ENCODE data around the gene NCAM2.

NCAM2 gene

DNA sequence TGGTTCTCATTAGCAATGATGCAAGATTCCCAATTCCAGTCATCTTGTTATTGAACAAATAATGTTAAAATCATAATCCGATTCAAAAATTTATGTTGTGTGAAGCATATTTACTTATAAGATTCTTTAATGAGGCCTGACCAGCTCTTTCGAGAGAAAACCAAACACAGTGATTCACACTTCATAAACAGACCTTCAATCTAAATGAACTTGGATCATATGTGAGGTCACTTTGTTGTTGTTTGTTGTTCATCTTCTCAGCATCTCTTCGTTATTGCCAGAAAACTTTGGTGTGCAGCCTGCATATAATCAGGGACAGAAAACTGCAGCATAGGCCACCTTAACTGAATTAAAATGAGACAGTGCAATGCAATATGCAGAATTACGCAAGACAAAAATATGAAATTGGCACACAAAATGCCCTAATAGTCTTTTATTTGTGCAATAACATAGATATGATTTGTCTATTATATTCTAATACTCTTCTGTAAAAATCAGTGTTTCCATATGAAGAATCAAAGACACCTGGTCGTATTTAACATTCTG, 30.1 kb downstream of the NCAM2 start:
- no peak for DNase-seq (ENCODE audit: low read depth in 2 of 2)

DNA sequence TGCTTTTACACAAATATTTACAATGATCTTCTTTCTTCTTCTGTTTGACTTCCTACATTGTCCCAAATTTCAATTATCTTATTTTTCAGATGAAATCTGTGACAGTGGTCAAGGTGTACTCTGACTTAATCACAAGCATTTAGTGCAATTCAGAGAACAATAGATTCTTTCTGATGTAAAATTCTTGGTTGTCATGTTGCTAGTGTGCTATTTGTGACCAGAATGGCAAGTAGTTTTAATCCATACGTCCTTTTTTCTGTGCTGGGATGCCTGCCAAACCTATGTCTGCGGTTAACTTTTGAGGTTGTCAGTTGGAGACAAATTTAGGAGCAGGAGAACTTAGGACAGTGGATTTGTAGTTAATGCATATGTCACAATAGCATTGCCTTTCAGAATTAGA, 31.0 kb downstream of the NCAM2 start:
- DNase-seq (ENCODE audit: low read depth in 2 of 2), result no peak

DNA sequence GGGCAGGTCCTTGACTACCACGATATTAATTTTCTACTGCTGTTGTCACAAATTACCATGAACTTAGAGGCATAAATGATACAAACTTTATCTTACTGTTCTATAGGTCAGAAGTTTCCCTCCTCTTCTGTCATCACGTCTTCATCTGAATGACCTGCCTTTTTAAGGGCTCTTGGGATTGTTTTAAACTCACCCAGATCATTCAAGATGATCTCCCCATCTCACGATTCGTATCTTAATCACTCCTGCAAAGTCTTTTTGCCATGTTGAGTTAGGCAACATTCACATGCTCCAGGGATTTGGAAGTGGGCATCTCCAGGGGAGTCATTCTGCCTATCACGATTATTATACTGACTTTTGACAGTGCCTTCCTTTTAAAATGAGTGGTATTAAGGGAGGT, 32.1 kb downstream of the NCAM2 start:
- DNase-seq (ENCODE audit: low read depth in 2 of 2), result no peak

DNA sequence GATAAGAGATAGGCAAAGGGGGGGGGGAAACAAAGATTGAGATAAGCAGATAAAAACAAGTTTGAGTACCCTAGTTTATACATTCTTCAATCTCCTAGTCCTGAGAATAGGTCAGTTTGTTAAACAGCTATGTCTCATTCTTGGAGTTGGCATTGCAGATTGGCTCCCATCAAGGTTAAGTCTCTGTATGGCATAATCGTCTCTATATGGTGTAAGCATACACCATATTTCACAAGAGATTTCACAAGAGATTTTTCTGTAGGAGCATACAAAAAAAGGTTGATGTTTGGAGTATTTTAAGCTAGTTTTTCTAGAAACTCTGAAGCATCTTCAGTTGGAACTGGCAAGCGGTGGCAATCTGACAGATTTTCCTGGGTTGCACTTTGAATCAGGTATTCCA, 35.8 kb downstream of the NCAM2 start:
- DNase-seq (ENCODE audit: low read depth in 2 of 2), result no peak

DNA sequence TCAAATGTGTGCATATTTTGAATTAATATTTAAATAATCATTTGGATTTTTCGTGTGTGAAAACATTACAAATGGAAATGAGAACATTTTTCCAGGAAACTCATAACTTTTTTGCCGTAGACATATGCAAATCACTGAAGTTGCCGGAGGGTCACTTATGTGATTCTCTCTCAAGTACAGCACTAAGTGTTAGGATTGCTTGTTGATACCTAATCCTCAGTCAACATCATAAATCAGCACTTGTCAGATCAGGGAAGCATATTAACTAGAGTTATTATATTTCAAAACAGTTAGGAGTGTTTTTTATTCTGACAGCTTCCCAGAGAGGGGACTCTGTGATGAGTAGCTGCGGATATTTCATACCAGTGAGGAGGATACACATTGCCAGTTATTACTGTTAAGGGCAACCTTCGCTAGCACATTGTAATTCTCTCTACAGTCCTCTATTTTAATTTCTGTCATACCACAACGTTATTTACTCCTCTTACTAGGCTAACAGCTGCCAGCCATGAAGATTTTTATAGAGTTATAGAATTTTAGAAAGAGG, 41.5 kb downstream of the NCAM2 start:
- DNase-seq (ENCODE audit: low read depth in 2 of 2), result no peak

DNA sequence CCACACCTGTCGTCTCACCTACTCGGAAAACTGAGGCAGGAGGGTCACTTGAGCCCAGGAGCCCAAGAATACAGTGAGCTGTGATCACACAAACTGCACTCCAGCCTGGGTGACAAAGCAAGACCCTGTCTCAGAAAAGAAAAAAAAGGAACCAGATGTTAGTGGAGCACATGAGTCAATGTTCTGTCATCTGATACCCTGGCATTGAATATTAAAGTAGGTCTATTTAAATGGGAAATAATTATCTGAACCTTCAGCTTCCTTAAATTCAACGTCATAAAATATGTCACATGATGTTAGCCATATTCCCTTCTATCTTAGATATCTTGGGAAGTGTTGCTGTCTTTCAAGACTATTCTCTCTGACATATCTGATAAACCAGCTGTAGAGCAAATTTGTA, 47.3 kb downstream of the NCAM2 start:
- no peak for DNase-seq (ENCODE audit: low read depth in 2 of 2)

DNA sequence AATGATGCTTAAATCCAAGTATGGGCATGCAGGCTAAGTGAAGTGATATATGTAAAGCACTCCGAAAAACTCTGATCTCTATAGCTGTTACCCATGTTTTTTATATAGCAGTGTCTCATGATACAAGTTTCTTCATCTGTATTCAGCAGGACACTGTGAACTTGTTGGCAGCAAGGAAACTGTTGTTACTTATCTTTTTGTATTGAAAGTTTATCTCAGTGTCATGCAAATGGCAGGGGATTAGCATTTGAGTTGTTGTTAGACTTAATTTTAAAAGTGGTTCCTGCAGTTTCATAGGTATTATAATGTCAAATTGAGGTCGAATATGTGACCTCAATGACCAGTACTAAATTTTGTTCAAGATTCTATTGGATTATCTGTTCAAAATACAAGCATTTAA, 47.9 kb downstream of the NCAM2 start:
- no peak for DNase-seq (ENCODE audit: low read depth in 2 of 2)

DNA sequence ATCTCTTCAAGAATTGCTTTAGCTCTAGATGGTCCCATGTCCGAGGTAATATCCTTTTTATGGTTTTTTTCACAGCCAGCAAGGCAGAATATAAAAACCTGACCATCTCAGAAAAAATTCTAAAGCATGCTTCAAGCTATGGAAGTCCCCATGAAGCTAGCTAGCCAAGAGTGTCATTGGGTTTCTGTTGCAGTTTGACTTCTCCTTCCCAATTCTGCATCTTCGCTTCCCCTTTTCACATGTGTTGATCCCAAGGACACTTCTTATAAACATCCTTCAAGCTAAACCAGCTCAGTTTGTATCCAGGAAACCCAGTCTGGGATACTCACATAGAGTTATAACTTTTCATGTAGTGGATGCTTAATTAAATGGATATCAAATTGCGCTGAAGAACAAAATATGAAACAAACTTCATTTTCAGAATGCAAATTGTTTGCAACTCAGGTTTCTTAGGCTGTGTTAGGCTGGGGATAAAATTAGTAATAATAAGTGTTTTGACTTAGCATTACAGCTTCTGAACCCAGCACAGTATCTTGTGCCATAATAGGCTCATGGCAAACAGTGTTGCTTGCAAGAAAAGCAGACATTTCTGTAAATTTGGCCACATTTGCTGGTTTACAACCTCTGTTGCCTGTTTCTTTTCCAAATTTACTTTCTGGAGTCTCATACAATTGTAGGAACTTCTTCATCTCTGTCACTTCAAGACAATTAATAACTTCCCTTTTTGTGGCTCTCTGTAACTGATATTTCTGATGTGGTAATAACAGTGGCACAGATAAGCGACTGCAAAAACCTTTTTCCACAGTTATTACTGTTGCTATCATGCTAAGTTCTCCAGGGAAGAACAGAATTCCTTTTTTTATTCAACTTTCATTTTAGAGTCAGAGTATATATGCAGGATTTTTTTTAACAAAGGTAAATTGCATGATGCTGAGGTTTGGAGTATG, 53.2 kb downstream of the NCAM2 start:
- no peak for DNase-seq (ENCODE audit: low read depth in 2 of 2)

DNA sequence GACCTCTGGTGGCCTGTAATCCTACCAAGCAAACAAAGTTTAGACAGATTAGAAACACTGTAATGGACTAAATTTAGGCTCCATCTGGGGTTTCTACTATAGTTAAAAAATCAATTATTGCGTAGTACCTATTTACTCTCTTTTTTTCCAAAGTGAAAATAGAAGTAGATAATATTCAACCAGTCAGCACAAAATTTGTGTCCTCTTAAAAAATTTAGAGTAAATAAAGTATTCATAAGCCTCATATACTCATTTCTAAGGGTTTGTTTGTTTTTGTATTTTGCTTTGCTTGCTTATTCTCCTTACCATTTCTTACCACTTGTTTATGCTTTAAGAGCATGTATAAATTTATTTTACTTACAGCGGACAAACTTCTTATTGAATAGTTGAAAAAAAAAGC, 54.5 kb downstream of the NCAM2 start:
- no peak for DNase-seq (ENCODE audit: low read depth in 2 of 2)

DNA sequence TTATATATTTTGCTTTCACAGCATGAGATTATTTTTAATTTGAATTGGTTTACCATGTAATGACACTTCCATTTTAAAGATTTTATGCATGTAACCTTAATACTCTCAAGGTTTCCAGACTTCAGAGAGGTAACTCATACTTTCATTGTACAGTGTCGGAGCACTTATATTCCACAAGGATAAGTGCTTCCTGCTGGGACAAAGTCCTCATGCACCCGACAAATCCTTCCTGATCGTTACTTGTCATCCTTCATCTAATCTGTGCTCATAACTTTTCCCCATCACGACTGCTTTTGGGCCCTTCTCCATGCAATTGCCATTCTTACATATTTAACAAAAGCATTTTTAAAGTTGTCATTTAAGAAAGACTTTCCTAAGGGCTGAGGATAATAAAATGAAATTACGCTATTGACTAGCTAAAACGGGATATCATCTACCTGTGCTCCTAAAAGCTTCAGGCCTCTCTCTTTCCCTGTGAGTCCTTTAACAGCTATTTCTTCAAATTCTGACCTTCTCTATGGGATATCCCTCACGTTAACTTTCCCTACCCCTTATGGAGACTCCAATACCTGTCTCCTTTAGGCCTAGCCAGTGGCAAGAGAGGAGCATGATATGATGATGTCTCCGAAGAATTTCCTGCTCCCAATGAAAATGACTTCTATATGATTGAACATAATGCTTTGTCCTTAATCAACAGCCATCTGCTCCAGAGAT, 59.3 kb downstream of the NCAM2 start:
- DNase-seq (ENCODE audit: low read depth in 2 of 2), result no peak

DNA sequence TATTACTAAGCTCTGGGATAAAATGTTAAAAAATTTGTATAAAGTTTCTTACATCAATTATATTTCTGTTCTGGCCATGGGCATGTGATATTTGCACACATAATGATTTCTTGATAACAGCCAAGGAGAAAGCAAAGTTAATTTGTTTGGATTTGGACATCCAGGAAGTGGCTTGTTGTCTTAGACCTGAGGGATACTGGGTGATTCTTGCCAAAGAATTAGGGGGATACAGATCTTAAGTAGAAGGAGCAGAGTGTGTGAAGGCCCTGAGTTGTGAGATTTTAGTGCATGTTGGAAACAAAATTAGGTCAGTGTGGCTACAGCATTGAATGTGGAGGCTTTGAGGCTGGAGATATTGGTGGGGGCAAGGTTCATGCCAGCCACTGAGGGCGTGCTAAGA, 65.6 kb downstream of the NCAM2 start:
- DNase-seq (ENCODE audit: low read depth in 2 of 2), result no peak

DNA sequence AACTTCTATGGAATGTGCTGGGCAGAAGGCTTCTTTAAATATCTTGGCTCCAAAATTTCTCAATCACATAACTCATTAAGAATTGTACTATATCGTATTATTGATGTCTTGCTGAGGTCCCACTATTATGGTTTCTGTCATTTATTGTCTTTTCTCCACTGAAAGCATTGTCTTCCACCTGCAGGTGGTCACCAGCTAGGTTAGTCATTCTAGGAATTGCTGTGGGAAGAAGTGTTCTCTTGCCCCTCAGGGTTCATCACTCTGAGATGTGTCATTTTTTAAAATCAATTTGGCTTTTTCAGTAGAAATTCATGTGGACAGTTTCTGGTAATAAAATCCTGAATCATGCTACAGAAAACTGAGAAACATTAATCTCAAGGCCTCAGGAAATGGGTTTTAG, 66.1 kb downstream of the NCAM2 start:
- no peak for DNase-seq (ENCODE audit: low read depth in 2 of 2)

DNA sequence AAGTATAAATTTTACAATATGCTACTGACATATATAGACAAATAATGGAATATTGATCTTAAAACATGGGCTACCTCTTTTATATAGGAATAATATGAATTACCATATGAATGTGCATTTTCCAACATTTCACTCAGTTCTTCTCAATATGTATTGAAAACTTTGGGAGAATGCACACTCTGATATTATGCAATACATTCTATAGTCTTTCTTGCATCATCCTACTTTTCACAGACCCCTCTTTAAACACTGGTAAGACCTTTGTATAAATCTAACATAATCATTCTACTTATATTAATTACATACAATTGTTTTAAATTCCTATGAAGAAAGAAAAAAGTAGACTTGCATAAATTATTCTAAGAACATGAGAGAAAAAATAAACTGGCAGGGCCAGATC, 69.2 kb downstream of the NCAM2 start:
- no peak for DNase-seq (ENCODE audit: low read depth in 2 of 2)

DNA sequence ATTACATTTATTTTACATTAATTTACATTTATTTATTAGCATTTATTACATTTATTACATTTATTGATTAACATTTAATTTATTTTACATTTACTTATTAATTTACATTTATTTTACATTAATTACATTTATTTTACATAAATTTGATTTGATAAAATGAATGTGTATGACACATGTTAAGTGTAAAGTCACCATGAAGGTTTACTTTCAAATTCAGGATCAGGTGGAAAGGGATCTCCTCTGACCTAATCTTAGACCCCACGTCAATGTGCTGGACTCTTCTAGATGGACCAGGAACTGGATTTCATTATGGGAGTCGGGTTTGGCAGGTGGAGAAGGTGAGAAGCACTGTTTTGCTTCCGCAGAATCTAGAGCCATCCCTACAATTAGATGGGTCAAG, 76.1 kb downstream of the NCAM2 start:
- DNase-seq (ENCODE audit: low read depth in 2 of 2), result no peak

DNA sequence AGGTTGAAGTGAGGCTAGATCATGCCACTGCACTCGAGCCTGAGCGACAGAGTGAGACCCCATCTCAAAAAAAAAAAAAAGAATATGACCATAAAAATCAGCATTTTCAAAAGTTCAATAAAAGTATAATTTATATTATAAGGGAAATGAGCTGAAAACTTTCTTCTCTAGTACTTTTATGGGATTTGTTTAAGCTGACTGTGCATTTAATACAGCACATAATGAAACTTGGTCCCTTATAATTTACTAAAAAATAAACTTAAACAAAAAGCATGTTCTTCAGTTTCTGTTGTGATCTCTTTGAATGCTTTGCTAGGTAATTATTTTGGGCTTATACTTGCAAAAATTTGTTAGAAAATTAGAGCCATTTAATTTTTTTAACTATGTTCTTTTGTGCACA, 77.8 kb downstream of the NCAM2 start:
- DNase-seq (ENCODE audit: low read depth in 2 of 2), result no peak

DNA sequence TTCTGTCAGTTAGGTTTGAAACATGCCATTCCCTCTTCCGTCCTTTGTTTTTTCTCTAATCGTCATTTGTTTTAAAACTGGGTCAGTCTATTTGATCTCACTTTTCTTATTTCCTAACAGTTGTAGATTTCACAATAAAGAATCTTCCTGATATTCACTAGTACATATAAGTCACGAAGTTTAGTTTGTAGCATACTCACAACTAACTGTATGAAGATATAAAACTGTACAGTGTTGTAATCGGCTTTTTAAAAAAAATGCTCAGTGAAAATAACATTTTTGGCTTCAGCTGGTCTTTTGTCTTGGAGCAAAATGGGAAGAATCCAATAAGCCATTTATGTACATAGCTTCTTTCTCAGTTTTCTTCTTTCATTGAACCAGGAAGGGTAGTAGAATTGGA, 78.3 kb downstream of the NCAM2 start:
- no peak for DNase-seq (ENCODE audit: low read depth in 2 of 2)

DNA sequence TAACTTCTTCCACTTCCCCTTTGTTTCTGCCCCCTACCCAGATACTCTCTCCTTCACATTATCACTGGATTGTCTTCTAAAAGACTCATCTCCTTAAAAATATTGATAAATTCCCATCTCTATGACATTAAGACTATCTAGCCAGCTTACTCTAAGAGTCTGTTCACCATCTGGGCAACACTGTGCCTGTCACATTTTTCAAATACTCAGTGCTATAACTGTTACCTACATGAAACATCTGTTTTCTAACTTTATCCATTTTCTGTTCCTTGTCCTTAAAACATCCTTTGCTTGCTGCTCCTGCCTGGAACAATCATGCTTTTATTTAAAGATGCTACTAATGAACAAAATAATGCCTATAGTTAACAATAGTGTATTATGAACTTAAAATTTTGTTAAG, 81.4 kb downstream of the NCAM2 start:
- DNase-seq (ENCODE audit: low read depth in 2 of 2), result no peak

DNA sequence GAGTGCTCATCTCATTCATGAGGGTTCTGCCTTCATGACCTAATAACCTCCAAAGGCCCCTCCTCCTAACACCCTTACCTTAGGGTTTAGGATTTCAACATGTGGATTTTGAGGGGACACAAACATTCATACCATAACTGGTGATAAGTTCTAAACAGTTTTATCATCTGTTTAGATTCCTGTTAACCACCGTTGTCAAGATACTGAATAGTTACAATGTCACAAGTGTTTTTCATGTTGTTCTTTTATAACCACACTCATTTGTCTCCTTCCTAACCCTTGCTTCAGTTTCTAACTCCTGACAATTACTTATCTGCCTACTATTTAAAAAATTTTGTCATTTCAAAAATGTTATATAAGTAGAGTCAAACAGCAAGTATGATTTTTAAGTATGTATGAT, 86.0 kb downstream of the NCAM2 start:
- no peak for DNase-seq (ENCODE audit: low read depth in 2 of 2)

DNA sequence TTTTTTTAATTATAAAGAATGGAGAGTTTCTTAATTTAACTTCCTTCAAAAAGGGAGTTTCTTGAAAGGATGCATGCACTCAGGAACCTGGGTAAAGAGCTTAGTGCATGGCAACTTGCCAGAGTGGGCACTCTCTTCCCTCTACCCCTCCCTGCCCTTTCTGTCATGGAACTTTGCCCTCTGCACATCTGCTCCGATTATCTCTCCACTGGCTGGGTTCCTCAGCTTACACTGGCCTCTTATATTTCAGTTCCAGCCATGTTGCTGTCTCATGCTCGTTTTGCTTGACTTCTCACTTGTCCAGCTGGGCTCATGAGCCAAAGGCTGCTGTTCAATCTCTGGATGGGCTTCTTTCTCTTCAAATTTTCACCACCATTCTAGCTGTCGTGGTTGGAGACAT, 87.0 kb downstream of the NCAM2 start:
- no peak for DNase-seq (ENCODE audit: low read depth in 2 of 2)

DNA sequence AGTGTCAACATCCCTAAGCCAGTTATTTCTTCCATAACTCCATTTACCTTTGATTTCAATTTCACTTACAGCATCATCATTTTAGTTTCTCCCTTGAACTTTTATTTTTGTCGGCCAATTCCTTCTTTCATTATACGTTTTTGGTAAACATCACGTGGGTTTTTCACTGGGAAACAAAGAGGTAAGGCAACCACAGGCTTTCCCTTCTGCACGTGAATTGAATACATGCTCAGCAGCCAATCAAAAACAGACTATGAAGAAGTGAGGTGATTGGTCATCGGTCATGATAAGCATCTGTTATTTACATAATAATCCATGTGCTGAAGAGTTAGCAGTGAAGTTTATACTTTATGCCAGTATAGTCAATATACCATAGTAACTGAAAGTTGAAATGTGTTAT, 98.7 kb downstream of the NCAM2 start:
- DNase-seq (ENCODE audit: low read depth in 2 of 2), result no peak

DNA sequence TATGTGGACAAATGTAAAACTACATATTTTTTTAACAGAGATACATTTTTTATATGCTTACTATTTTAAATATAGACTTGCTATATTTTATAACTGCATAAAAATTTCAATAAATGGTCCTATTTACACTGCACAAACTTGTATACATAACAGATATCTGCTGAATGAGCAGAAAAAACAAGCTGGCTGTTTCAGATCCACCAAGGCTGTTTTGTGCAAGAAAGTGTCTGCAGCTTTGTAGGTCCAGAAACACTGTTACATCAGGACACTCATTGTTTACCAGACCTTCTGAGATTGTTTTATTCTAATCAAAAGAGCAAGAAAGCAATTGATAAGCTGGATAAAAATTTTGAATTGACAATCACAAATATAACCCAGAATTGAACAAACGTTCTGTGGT, 99.3 kb downstream of the NCAM2 start:
- DNase-seq (ENCODE audit: low read depth in 2 of 2), result no peak

DNA sequence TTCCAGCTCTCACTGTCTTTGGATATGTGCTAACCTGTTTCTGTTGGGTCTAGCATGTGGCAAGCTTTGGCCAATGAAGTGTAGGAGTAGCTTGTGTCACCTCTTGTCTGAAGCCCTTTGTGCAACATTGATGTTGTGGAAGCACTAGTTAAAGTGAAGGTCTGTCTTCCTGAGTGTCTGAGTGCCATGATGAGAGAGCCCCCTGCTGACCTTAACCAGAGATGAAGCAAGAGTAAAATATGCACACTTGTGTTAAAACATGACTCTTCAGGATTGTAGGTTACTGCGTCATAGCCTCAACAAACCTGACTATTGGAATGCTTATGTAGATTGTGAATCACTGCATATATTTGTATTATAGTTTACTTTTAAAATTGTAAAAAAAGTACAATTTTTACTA, 103.7 kb downstream of the NCAM2 start:
- DNase-seq (ENCODE audit: low read depth in 2 of 2), result no peak

DNA sequence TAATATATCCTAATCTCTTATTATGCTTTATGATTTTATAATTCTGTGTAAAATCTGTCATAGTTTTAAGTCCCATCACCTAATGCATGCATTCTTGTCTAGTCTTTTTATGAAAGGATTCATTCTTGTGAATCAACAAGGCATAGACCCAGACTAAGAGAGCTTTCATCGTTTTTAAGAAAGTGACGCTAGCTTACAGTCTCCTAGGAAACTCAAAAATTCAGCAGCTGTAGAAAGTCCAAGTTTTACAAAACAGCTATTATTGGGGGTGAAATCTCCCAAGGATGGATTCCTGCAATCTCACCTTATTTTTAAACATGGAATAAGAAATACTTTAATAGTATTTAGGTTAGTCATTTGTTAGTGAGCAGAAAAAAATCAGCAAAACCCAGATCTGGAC, 104.7 kb downstream of the NCAM2 start:
- no peak for DNase-seq (ENCODE audit: low read depth in 2 of 2)
